ENCODE measurements around the gene MOSPD3. TPM values are rescaled to one million over a fixed set of nuclear protein-coding genes. Genes with fewer than 3 reads are reported as not detected.

The MOSPD3 gene
- polyA plus RNA-seq, 1 donor: 23.5 TPM

DNA sequence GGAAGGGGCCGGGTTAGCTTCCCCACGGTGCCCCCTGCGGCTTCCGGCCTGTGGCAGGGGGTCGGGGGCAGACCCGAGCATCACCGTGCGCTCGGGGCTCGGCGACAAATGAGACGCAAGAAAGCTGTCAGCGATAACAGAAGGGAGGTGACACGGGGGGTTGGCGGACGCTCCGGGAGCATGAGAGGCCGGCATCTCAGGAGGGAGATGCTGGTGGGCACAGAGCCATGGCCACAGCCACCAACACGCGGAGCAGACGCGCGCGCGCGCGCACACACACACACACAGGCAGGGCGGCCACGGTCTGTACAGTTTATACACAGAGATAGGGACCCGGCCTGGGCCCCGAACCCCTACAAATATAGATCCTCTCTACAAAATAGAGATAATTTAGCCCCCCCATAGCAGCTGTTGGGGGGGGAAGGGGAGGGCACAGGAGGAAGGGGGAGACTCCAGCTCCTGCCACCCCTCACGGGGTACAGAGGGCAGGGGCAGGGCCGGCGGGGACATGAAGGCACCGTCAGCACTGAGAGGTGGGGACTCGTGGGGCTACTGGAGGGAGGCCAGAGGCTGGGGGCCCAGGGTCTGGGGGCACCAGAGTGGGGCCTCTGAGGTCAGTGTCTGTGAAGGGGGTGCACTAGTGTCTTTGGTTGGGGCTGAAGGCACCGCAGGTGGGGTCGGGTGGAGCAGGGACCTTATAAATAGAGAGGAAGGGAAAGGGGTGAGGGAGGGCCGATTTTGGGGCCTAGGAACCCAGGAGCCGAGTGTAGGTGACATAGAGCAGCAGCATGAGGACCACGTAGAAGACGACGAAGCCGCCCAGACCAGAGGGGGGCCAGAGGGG lies 37.8 kb upstream of the MOSPD3 start:
- DNase-seq: no peak

DNA sequence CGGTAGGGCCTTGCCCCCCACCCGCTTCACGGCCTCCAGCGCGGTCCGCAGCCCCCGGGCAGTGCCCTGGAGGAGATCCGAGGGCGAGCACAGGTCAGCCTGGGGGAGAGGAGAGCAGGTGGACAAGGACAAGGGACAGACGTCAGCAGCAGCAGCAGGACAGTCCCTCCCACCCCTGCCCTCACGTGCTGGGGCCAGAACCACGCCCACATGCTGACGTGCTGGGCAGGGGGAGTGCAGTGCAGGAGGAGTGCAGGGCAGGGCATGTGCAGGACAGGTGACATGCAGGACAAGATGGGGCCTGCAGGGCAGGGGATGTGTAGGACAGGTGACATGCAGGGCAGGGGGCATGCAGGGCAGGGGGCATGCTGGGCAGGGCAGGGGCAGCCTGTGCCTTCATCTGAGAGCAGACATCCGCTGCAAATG lies 37.1 kb upstream of the MOSPD3 start:
- no peak for DNase-seq

DNA sequence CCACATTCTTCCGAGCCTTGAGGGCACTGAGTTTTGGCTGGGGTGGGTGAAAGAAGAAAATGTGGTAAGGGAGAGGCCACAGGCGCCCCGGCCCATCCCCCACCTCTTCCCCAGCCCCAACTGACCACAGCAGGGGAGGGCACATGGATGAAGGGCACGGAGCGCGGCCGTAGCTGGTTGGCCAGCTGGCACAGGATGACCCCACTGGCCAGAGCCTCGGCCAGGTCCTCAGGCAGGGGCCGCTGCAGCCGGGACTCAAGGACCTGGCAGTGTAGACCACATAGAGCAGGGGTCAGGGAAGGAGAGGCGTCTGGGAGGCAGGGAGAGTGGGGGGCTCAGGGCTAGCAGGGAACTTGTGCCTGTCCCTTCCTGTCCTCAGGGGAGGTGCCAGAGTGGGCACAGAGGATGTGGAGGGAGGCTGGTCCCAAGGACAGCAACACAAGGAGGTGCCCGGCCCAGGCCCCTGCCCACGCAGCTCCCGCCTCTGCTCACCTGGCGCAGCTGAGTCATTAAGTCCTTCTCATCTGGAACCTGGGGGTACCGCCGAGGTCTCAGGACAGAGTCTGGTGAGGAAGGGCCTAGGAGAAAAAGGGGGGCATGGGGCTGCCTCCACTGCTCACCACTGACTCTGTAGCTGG lies 36.5 kb upstream of the MOSPD3 start:
- DNase-seq: no peak

DNA sequence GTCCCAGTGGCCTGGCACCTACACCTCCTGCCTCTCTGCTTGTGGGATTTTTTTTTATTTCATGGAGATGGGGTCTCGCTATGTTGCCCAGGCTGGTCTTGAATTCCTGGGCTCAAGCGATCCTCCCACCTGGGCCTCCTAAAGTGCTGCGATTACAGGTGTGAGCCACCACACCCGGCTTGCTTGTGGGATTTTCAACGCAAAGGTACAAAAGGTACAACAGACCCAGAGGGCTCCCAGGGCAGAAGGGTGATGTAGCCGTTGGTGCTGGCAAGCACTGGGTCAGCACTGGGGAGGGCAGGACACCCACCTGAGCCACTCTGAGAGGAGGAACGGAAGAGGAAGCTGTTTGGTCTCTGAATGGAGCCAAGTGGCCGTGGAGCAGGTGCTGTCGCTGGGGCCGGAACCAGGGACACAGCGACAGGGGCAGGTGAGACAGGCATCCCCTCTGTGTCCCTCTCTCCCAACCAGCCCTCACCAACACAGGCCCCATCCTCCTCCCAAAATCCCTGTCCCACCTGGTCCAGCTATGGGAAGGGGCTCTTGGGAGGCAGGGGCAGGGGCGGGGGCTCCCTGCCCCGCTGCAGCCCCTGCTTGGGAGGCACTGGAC lies 35.9 kb upstream of the MOSPD3 start:
- DNase-seq: no peak

DNA sequence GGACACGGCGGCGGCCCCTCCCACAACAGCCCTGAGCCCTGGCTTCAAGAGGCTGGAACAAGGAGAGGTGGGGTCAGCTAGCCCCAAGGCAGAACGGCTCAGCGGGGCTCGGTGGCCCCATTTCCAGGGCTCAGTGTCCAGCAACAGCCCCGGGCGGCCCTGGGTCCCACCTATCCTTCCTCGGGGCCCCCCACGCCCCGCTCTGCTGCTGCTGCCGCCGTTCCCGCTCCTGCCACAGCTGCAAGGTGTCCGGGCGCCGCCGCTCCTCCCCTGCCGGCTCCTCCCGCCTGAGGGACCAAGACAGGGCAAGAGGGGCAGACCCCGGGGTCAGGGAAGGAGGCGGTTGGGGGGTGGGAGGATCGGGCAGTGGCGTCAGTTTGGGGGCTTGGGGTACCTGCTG lies 35.2 kb upstream of the MOSPD3 start:
- DNase-seq: no peak

DNA sequence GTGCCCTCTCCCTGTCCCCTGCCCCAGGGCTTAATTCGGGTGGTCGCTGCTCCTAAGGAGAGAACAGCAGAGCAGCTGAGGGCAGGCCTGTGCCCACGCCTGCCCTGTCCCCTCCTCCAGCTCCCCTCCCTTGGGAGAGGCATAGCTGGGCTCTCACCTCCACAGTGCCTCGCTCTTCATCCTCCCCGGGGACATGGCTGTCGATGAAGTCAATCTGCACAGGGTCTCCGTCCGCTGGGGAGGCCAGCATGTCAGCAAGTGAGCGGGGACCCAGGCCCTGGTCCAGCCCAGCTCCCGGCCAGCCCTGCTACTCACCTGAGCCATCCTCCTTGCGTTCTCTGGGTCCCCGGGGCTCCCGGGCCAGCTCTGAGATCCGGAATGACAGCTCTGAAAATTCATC lies 34.8 kb upstream of the MOSPD3 start:
- no peak for DNase-seq

DNA sequence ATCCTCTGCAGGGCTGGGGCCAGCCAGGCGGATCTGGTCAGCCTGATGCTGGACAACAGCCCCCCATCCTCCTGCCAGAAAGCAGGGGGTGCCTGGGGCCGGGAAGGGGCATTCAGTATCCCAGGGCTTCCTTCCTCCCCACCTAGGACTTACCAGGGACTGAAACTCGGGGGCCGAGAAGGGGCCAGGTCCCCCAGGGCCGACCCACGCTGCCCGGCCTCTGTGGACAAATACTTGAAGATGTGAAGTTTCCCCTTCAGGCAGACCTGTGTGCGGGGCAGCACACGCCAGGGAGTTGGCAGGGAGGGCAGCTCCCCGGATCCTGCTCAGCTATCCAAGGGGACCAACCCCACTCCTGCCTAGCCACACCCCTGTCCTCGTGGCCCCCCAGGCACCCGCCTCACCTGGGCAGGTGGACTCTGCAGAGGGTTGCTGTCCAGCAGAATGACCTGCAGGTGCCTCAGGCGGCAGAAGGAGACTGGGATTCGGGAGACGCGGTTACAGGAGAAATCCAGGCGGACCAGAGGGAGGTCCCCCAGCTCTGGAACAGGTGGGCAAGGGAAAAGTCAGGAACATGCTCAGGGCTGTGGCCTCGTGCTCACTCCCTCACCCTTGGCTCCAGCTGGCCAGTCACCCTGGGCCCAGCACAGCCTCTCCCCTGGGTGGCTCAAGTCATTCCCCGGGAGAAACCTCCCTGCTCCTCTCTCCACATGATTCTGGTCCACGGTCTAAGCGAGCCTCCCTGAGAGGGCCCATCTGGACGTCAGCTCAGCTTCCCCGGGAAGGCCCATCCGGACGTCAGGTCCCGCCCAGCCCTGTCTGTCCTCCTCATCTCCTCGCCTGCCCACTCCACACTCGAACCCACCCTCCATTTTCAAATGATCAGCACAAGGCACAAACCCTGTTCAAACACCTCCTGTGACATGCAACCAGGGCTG lies 33.8 kb upstream of the MOSPD3 start:
- DNase-seq: no peak

DNA sequence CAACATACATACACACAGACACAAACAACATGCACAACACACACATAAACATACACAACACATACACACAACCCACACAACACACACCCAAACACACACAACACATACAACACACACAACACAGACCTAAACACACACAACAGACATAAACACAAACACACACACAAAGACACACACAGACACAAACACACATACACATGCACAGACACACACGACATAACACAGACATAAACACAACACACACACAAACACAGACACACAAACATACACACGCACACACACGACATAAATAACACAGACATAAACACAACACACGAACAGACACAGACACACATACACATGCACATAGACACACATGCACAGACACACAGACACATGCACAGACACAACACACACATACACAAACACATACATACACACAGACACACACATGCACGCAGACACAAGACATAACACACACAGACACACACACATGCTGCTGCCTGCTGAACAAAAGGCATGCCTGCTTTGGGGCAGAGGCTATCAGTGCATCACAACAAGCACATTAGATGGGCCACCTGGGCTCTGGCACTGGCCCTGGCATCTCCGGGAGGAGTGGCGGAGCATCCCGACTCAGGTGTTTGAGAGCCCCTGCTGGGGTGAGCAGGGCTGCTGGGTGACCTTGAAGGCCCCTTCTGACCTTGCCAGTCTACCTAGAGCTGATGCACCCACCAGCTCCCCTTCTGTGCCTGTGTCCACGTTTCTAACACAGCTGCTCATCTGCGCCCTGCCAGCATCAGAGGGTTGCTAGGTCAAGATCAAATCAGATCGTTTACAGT lies 31.7 kb upstream of the MOSPD3 start:
- DNase-seq: no peak

DNA sequence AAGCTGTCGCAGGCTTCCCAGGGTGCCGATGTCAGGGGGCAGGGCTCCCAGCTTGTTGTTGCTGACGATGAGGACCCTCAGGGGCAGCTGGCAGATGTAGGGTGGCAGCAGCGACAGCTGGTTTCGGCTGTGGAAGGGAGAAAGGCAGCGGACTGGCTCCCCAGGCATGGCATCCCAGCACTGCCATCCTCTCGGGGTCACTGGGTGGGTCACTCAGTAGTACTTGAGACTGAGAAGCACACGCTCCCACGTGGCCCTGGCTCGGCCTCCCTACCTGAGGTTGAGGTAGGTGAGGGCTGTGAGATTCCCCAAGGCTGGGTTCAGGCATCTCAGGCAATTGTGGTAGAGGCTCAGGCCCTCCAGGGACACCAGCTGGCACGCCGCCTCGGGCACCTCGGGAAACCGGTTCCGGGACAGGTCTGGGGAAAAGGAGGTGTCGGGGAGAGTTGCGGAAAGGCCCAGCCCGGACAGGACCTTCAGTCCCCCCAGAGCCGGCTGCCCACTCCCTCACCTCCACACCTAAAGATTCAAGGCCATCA lies 30.2 kb upstream of the MOSPD3 start:
- no peak for DNase-seq

DNA sequence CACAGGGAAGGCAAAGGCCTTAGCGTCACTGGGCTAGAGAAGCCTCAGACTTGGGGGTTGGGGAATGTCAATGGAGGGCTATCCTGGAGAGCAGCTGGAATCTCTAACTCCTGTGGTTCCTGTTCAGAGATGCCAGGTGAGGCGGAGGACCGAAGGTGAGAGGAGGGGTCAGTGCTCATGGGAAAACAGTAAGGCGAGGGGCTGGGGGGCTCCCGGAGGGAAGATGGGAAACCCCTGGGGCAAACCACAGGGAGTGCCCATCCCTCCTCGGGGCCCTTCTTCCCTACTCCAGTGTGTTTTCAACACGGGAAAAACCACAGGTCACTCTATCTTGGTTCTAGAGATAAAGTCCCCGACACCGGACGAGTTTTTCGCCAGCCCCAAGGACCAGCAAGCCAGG lies 29.7 kb upstream of the MOSPD3 start:
- no peak for DNase-seq

DNA sequence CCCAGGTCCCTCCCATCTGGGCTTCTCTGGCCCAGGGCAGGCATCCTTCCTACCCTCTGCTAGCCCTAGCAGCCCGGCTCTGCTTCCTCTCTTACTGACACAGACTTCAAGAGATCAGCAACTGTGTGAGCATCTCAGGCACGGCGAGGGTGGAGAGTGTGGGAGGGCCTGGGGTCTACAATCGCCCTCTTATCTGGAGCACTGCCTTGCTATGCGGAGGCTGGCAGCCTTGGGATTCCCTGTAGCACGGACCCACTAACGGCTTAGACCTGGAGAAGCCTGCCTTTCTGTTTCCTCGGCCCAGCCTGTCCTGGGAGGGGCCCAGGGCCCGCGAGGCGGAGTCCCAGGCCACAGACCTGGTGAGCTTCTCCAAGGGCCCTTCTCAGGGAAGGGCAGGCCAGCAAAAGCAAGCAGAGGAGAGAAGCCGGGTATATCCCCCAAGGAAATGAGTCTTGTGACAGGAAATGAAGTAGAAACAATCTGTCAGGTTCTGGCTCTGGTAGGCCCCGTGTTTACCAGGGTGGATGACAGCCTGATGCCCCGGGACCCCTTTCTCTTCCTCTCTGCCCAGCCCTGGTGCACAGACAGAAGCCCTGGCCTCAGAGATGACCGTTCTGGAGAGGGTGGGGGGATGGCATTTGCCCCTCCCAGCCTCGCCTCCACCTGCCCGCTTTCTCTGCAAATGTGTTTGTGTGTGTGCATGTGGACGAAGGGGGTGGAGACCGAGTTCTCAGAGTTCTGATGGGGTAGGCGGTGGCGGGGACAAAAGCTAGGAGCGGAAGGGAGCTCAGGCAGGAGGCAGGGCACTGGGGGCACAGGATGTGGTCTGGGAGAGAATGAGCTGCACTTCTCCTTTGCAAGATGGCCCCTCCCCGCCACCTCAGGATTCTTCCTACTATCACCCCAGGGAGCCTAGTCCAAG lies 28.9 kb upstream of the MOSPD3 start:
- DNase-seq: no peak

DNA sequence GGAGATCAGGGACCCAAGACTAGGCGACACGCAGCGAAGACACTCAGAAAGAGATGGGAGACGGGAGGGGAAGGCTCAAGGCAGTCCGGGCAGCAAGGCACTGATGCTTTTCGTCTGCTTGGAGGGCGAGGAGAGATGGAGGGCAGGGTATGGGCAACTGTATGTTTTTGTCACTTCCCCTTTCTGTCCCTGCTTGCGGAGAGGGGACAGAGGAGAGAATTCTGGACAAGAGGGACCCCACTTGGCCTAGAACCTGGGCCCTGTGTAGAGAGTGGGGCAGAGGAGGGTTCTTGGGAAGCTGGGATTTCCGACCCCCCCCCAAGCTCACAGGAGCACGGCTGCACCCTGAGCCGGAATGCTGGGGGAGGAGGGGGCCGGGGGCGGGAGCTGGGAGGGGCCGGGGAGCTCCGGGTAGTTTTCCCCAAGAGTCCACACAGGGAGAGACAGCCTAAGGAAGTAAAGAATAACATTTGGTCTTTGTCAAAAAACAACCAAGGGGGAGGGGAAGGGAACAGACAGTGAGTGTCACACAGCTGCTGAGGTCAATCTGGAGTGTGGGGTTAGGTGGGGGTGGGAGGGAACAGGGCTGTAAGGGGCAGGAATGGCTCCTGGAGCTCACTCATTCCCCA lies 28.2 kb upstream of the MOSPD3 start:
- DNase-seq: no peak

DNA sequence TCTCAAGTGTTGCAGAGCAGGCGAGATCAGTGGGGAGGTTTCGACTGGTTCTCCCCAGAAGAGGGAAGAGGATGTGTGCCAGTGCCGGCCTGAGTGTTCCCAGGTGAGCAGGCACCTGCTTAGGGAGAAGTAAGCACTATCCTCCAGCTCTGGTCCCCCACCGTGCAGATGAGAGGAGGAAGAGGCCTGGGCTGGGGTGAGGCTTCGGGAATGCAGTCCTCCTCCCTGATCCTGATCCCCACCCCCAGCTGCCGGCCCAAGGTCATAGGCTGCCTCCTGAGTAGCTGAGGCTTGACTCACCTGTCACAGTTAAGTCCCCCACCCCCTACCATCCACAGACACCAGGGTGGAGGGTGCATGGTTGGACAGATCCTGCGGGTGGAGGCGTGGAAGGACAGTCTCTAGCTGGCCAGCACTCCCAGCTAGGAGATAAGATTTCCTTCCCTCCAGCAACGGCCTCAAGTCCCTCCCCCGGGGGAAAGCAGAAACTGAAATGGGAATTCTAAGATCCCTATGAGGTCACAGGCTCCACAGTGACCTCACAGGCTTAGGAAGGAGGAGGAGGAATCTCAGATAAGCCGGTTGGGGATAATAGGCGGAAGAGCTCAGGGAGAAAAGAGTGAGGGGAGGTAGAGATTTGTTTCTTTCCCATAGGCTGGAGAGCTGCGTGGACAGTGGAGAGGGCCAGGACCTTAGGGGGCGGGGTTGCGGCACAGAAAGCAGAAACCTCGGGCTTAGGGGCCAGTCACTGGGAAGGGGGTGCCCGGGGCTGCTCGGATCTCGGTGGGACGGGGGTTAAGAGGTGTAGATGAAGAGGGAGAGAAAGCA lies 27.4 kb upstream of the MOSPD3 start:
- DNase-seq: no peak

DNA sequence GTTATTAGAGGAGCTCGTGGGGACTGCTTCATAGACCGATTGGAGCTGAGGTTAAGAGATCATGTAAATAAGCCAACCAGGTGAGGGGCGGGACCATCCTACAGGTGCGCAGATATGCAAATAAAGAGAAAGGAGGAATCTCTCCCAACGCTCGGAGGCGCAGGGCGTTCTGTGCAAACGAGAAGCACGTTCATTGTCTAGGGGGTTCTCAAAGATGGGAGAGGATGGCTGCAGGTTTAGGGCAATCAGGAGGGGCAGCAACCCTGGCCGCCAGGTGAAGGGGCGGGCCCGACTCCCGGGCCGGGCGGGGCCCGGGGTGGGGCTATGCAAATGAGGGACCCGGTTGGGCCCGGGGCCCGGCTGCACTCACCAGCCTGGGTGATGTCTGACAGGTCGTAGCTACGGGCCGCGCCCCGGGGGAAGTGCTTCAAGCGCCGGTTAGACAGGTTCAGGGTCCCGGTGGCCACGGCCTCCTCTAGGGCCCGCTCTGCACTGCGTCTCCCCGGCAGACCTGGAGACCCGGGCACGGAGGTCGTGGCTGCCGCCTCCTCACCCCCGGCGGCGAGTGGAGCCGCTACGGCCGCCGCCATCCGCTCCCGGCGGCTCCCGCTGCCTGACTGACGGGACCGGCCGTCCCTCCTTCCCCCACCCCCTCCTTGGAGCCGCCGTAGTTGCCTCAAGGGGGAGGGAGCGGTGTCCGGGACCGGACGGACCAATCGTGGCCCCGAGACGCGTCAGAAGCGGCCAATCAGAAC lies 26.7 kb upstream of the MOSPD3 start, which contains the start of gene LRCH4:
Gene LRCH4 (minus strand): TSS at position 619 of the 755 bp plus-strand sequence. CDS start 29 bp downstream, at position 590.
- no peak for DNase-seq

DNA sequence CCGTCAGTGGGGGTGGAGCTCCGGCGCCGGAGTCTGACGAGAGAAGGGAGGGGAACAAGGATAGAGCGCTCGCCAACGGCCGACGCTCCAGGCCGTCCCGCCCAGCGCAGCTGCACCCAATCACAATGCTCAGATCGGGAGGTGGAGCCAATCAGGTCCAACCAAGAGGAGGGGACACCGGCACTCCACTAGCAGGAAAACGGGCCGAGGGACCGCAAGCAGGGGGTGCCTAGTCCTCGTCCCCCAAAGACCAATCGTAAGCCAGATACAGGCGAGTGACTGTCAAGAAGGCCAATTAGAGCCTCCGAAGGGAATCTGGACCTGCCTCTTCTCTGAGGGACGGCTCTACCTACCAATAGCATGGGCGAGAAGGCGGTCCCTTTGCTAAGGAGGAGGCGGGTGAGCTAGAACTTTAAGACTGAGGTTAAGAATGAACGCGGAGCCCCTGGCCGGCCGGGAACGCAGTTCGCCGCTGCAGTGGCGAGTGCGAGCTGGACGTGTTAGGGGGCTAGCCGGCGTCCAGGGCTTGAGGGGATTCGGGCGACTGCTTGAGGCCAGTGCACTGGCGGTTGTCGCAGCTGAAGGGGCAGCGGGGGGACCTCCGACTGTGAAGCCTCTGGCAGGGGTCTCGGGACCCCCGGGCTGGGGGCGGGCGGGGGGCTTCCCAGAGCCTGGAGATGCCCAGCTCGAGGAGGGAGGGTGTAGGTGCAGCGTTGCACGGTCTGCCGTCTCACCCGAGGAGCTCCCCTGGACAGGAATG lies 25.9 kb upstream of the MOSPD3 start, which contains the start of gene FBXO24:
Gene FBXO24 (plus strand): TSS at position 63 of the 760 bp plus-strand sequence. CDS start 298 bp downstream, at position 361.
- peak; percentile 99 for DNase-seq

DNA sequence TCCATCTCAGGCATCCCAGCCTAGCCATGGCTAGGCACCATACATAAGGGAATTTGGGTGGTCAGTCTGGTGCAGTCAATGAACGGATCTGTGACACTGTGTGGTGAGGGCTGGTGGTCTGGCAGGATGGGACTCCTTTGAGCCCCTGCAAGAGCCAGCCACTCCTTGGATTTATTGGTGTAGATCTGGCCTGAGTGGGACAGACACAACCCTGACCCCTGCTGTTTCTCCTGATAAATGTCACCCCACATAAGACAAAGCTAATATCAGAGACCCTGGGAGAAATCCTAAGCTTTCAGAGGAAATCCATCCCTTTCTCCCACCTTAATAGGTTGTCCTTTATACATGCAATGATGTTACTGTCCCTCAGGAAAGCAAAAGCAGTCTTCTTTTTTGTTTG lies 23.9 kb upstream of the MOSPD3 start:
- no peak for DNase-seq

All from left kidney (tissue), 2 donors.